Lower lobe of right lung (tissue), 2 donors: Measurements from ENCODE around the gene TMA7. TPM values are rescaled to one million over a fixed set of nuclear protein-coding genes. Genes with fewer than 3 reads are reported as not detected.
A peak's percentile ranks its signal among the peaks of the same experiment; 100 is the strongest.

Experiments used
- ATAC-seq, 2 donors: fragments of 200-7000 bp; cut with Tn5 transposase; one replicate each; pipeline ENCODE4 v1.9.1; 2020 to 2022; ENCODE audit warnings: mild to moderate bottlenecking in 2 of 2, moderate library complexity in 2 of 2
- DNase-seq: peaks from one replicate; pipeline ENCODE4 v3.0.0-alpha.2; 2020
- H3K27ac ChIP-seq: fragments of 200-600 bp; one replicate; pipeline ENCODE4 v1.8.0; 2022
- H3K27me3 ChIP-seq: fragments of 200-600 bp; one replicate; pipeline ENCODE4 v1.8.0; 2022; ENCODE audit warnings: low read depth
- H3K36me3 ChIP-seq: fragments of 200-600 bp; one replicate; pipeline ENCODE4 v1.8.0; 2022; ENCODE audit warnings: mild to moderate bottlenecking
- H3K4me1 ChIP-seq: fragments of 200-600 bp; one replicate; pipeline ENCODE4 v1.8.0; 2022
- H3K4me3 ChIP-seq: fragments of 200-600 bp; one replicate; pipeline ENCODE4 v1.8.0; 2022; ENCODE audit warnings: mild to moderate bottlenecking
- H3K9me3 ChIP-seq: fragments of 200-600 bp; one replicate; pipeline ENCODE4 v1.8.0; 2022
- intact Hi-C: fragments of 100-400 bp; cut with DNase I; formaldehyde crosslinking; loops from one replicate; pipeline ENCODE4 v1.11.0; 2022
- total RNA-seq: library from RNA; stranded (reverse); fragmentation: NEBNext Ultra II Directional; extraction: Animal tissue kit (Norgen Biotek cat#: 25700); gene quantifications from one replicate; pipeline ENCODE4 v1.2.1, GENCODE V29; 2021
- TF ChIP-seq, protein P1 (sequence below): fragments of 200-600 bp; IDR thresholded peaks from one replicate; pipeline ENCODE4 v1.8.0; 2022; ENCODE audit warnings: antibody characterized with exemption, mild to moderate bottlenecking
- donor health status: DM: no; HTN: yes; CAD: no; lungs with severe emphysema.

The TMA7 gene
- total RNA-seq, 1 donor from 2014 or later: 153 TPM

DNA sequence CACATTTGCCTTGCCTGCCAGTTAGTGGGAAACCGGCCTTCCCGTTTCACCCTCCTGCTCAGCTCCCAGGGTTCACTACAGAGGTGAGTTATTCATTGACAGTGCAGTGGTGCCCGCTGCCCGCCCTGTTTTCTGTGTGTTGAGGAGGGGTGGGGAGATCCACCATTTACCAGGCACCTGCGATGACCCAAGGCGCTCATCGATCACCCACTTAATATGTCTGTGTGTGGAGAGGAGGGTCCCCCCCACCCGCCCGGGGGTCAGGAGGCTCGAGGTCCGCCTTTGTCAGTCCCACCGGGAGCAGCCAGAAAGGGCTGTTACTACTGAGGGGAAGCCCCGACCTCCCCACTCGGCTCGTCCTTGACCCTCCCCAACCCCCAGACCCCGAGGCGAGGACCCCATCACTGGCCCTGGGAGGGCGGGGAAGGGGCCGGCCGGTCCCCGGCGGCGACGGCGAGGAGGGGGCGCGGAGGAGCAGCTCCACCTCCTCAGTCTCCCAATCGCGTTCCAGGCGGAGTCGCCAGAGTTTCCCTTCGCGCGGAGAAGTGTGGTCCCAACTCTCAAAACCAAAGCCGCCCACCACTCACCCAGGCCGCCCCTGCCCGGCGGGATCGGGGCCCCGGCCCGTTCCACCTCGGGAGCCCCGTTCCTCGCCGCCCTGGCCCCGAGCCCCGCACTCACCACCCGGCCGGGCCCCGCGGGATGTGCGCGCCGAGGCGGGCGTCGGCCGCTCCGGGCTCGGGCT lies 11.3 kb upstream of the TMA7 start:
- Histone ChIP-seq H3K9me3 (no peaks in the 10 kb centered on the region), H3K4me3 (peak overlapping the region; percentile 86), H3K36me3 (peaks cover 19% of the 10 kb centered on the region), H3K4me1 (peaks cover 55% of the 10 kb centered on the region), H3K27me3 (peaks cover 4% of the 10 kb centered on the region), H3K27ac (peak overlapping the region; percentile 89)
- TF ChIP-seq, protein P1, sequence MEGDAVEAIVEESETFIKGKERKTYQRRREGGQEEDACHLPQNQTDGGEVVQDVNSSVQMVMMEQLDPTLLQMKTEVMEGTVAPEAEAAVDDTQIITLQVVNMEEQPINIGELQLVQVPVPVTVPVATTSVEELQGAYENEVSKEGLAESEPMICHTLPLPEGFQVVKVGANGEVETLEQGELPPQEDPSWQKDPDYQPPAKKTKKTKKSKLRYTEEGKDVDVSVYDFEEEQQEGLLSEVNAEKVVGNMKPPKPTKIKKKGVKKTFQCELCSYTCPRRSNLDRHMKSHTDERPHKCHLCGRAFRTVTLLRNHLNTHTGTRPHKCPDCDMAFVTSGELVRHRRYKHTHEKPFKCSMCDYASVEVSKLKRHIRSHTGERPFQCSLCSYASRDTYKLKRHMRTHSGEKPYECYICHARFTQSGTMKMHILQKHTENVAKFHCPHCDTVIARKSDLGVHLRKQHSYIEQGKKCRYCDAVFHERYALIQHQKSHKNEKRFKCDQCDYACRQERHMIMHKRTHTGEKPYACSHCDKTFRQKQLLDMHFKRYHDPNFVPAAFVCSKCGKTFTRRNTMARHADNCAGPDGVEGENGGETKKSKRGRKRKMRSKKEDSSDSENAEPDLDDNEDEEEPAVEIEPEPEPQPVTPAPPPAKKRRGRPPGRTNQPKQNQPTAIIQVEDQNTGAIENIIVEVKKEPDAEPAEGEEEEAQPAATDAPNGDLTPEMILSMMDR: no peak
- intact Hi-C loops: no loop called here
- ATAC-seq (peak; percentile 6 to 61), DNase-seq (peak; percentile 53)

DNA sequence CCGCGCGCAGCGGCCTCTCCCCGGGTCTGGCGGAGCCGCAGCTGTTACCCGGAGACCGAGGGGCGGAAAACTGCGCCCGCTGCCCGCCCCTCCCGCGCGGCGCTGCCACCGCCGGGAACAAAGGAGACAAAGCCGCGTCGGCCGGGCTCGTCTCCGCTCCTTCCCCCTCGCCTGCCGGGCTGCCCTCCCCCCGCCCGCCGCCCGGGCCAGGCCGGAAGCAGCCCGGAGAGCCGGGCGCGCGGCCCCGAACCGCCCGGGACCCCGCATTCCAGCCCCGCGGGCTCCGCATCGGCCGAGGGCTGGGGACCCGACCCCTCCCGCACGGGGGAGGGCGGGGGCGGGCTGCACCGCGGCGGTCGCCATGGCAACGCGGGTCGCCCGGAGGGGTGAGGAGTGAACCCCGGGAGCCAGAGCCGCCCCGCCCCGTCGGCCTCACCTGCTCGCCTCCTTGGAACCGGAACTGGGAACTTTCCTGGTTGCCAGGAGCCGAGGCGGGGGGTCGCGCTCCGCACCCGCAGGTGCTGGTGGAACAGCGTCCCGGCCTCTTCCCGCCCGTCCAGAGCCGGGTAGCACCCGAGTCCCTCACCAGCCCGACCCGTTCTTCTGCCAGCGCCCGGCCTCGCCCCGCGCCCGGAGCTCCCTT lies 10.6 kb upstream of the TMA7 start:
- TF ChIP-seq, protein P1: no peak
- peak overlapping the region; percentile 86 for H3K4me3 ChIP-seq
- no peaks in the 10 kb centered on the region for H3K9me3 ChIP-seq
- intact Hi-C loops: no loop called here
- H3K4me1 ChIP-seq: peaks cover 60% of the 10 kb centered on the region
- H3K27me3 ChIP-seq: peaks cover 4% of the 10 kb centered on the region
- H3K27ac ChIP-seq: peak overlapping the region; percentile 89
- DNase-seq (peak; percentile 83), ATAC-seq (peak; percentile 73)
- peaks cover 14% of the 10 kb centered on the region for H3K36me3 ChIP-seq

DNA sequence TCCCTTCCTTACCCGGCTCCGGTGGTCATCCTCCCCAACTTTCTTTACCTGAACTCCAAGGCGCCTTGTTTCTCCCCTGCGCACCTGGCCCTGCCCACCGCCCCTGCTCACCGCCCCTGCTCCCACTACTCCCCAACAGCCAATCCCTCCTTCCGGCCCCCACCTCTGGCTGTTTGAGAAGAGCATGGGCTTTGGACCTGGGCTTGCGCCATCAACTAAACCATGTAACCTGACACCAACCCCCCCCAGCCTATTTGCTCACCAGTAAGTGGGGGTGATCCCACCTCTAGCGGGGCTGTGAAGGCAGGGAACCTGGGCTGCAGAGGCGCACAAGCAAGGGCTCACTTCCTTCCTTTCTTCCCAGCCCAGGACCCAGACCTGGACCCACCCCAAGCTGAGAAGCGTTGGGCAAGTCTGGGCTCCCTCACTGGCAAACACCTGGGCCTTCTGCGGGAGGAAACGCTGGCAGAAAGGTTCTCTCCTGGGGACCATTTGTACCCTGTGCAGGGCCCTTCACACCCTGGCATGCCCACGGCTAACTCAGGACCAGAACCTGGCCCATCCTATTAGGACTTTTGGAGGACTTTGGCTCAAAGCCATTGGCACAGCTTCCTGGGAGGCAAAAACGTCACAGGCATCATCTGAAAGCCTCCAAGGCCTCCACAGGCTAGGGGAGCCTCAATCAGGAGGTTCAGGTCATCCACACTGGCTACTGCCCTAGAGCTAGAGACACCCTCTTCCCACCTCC lies 9.9 kb upstream of the TMA7 start, which contains the start of gene PLXNB1:
Gene PLXNB1 (minus strand): TSS at position 127 of the 748 bp plus-strand sequence. CDS start 5,475 bp downstream, outside the sequence.
- H3K9me3 ChIP-seq: no peaks in the 10 kb centered on the region
- intact Hi-C loops: no loop called here
- H3K4me3 ChIP-seq: peak within 1 kb of the TSS; percentile 86
- TF ChIP-seq, protein P1: no peak
- peaks cover 4% of the 10 kb centered on the region for H3K27me3 ChIP-seq
- peaks cover 62% of the 10 kb centered on the region for H3K4me1 ChIP-seq
- peaks cover 14% of the 10 kb centered on the region for H3K36me3 ChIP-seq
- H3K27ac ChIP-seq: peak within 1 kb of the TSS; percentile 89
- peak; percentile 87 for DNase-seq
- peak; percentile 71 to 77 for ATAC-seq

DNA sequence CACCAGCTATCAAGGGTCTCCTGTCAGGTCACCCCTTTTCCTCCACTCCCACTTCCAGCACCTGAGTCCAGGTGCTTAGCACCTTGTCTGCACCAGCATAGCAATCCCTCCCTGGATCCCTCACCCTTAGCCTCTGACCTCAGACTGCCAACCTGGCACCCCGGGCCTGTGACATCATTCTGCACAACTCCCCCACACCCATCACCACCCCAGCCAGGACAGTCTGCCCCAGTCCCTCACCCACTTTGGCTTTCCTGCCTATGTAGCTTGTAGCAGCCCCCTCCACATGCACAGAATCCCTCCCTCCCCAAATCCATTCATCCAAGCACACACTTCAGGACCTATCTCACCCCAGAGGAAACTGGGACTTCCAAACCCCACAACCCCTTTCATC lies 9.4 kb upstream of the TMA7 start:
- intact Hi-C loops: no loop called here
- TF ChIP-seq, protein P1: no peak
- peak overlapping the region; percentile 86 for H3K4me3 ChIP-seq
- H3K4me1 ChIP-seq: peaks cover 62% of the 10 kb centered on the region
- no peaks in the 10 kb centered on the region for H3K9me3 ChIP-seq
- peaks cover 4% of the 10 kb centered on the region for H3K27me3 ChIP-seq
- ATAC-seq (no peak), DNase-seq (peak; percentile 26)
- peaks cover 14% of the 10 kb centered on the region for H3K36me3 ChIP-seq
- H3K27ac ChIP-seq: peak overlapping the region; percentile 89

DNA sequence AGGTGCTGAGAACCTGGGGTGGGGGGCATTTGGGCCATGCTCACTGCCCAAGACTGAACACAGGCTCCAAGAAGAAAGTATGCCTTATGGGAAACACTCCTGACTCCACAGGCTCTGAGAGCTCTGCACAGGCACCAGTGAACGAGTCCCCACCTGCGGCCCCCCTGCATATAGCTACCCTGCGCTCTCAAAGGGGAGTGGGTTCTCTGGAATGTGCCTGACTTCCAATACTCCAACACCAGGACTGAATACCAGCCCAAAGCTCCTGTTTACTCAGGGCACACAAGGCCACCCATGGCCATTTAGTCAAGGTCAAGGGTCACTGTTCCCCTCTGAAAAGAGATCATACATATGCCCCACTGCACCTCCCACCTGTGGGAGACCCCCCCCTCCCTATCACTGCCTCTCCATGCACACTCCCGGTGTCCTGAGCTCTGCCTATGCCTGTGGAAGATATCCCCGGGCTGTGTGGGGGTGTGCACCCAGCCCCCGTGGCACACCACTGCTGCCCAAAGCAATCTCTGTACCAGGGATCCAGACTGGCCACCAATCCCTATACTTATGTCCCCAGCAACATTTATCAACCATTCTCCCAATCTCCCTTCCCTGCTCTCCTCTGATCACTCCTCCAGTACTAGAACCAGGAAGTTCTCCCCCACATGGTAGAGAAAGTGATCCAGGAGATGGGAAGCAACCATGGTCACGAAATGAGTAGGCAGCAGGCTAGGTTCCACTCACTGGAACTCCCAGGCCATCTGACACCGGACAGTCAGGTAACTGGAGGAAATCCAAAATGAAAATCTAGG lies 8.6 kb upstream of the TMA7 start:
- Histone ChIP-seq H3K9me3 (no peaks in the 10 kb centered on the region), H3K4me1 (peaks cover 62% of the 10 kb centered on the region), H3K4me3 (no peak overlapping the region), H3K27me3 (peaks cover 4% of the 10 kb centered on the region), H3K36me3 (peaks cover 14% of the 10 kb centered on the region), H3K27ac (peak overlapping the region; percentile 89)
- peak; percentile 20 for DNase-seq
- intact Hi-C loops: no loop called here
- ATAC-seq: no peak
- TF ChIP-seq, protein P1: no peak
